Activated CD4-positive, alpha-beta T cell treated with anti-CD3 and anti-CD28 coated beads, Interleukin-2, Interleukin-6, amounts not matched to agents 100 ng/mL and 50 ng/mL, durations not matched to agents 16 hours and 8 hours (primary cell): ENCODE data around the gene ADAM30.

Experiments
- DNase-seq: peaks from one replicate; pipeline ENCODE4 v3.0.0-alpha.2; 2020

The ADAM30 gene

GRCh38 chr1:119896303-119896702 is at the start of gene ADAM30:
ADAM30 (minus strand) TSS chr1:119896515; CDS start chr1:119896336, 179 bp downstream.
- no peak for DNase-seq

- no peak for DNase-seq
Measured at GRCh38 chr1:119943216-119943615, 46.9 kb upstream of the ADAM30 start.

GRCh38 chr1:119941392-119941791 is 45.1 kb upstream of the ADAM30 start:
- no peak for DNase-seq

GRCh38 chr1:119940697-119941096 is 44.4 kb upstream of the ADAM30 start:
- DNase-seq: no peak

- no peak for DNase-seq
Measured at GRCh38 chr1:119937198-119937597, 40.9 kb upstream of the ADAM30 start.

- no peak for DNase-seq
Measured at GRCh38 chr1:119935915-119936314, 39.6 kb upstream of the ADAM30 start.

- no peak for DNase-seq
Measured at GRCh38 chr1:119935373-119935772, 39.1 kb upstream of the ADAM30 start.

GRCh38 chr1:119933397-119933796 is 37.1 kb upstream of the ADAM30 start:
- DNase-seq: no peak

- no peak for DNase-seq
Measured at GRCh38 chr1:119929643-119930315, 33.5 kb upstream of the ADAM30 start.

GRCh38 chr1:119926553-119926952 is 30.2 kb upstream of the ADAM30 start:
- no peak for DNase-seq

- no peak for DNase-seq
Measured at GRCh38 chr1:119924948-119925898, 28.9 kb upstream of the ADAM30 start.

- DNase-seq: no peak
Measured at GRCh38 chr1:119920104-119920968, 24.0 kb upstream of the ADAM30 start.

GRCh38 chr1:119919241-119919640 is 22.9 kb upstream of the ADAM30 start:
- DNase-seq: no peak

- DNase-seq: no peak
Measured at GRCh38 chr1:119918301-119918700, 22.0 kb upstream of the ADAM30 start.

GRCh38 chr1:119917304-119918055 is 21.2 kb upstream of the ADAM30 start:
- DNase-seq: no peak

- no peak for DNase-seq
Measured at GRCh38 chr1:119915517-119915916, 19.2 kb upstream of the ADAM30 start.

GRCh38 chr1:119914071-119914470 is 17.8 kb upstream of the ADAM30 start:
- DNase-seq: no peak

- DNase-seq: no peak
Measured at GRCh38 chr1:119912963-119913362, 16.6 kb upstream of the ADAM30 start.

- no peak for DNase-seq
Measured at GRCh38 chr1:119911775-119912174, 15.5 kb upstream of the ADAM30 start.

GRCh38 chr1:119910618-119911017 is 14.3 kb upstream of the ADAM30 start:
- no peak for DNase-seq

GRCh38 chr1:119909890-119910596 is 13.7 kb upstream of the ADAM30 start:
- DNase-seq: no peak

GRCh38 chr1:119908661-119909060 is 12.3 kb upstream of the ADAM30 start:
- DNase-seq: no peak
